Measurements from ENCODE around the gene CCIN.

CCIN gene

GRCh38 chr9:36169166-36169565 lies at the start of gene CCIN:
CCIN (plus strand) TSS chr9:36169388; CDS start chr9:36169503, 115 bp downstream.
- TF ChIP-seq Cebpa-rat (IDR thresholded peaks at IDR 0.05) = no peak
- Histone ChIP-seq H3K27ac (no peak within 1 kb of the TSS), H3K4me1 (peaks cover 7% of the 10 kb centered on the region; the same call in 1 of the 2 replicates), H3K4me2 (no peak within 1 kb of the TSS), H3K4me3 (no peak within 1 kb of the TSS), H3K36me3 (no peaks in the 10 kb centered on the region), H3K9ac (no peak within 1 kb of the TSS), H3K27me3 (no peaks in the 10 kb centered on the region), H3K9me3 (no peaks in the 10 kb centered on the region), H4K20me1 (no peaks in the 10 kb centered on the region)

- no peaks in the 10 kb centered on the region for H3K4me1 ChIP-seq
- H3K9ac ChIP-seq = no peak overlapping the region
- no peak overlapping the region for H3K27ac ChIP-seq
- no peak for TF ChIP-seq Cebpa-rat (IDR thresholded peaks at IDR 0.05)
- peaks cover 57% of the 10 kb centered on the region for H3K36me3 ChIP-seq
- H3K4me3 ChIP-seq = no peak overlapping the region
- no peaks in the 10 kb centered on the region for H4K20me1 ChIP-seq
- H3K4me2 ChIP-seq = no peak overlapping the region
- H3K9me3 ChIP-seq = no peaks in the 10 kb centered on the region
- no peaks in the 10 kb centered on the region for H3K27me3 ChIP-seq
Measured at GRCh38 chr9:36119476-36119875, 49.7 kb upstream of the CCIN start.

GRCh38 chr9:36120705-36121104 lies 48.5 kb upstream of the CCIN start:
- Histone ChIP-seq H3K9me3 (no peaks in the 10 kb centered on the region), H3K9ac (no peak overlapping the region), H3K4me3 (no peak overlapping the region), H4K20me1 (no peaks in the 10 kb centered on the region), H3K36me3 (peaks cover 66% of the 10 kb centered on the region), H3K27ac (no peak overlapping the region), H3K4me2 (no peak overlapping the region), H3K4me1 (peaks cover 1% of the 10 kb centered on the region), H3K27me3 (no peaks in the 10 kb centered on the region)
- no peak for TF ChIP-seq Cebpa-rat (IDR thresholded peaks at IDR 0.05)

- Histone ChIP-seq H4K20me1 (no peaks in the 10 kb centered on the region), H3K27ac (no peak overlapping the region), H3K4me1 (peaks cover 14% of the 10 kb centered on the region), H3K4me2 (no peak overlapping the region), H3K27me3 (no peaks in the 10 kb centered on the region), H3K9ac (no peak overlapping the region), H3K9me3 (no peaks in the 10 kb centered on the region), H3K36me3 (peaks cover 62% of the 10 kb centered on the region), H3K4me3 (no peak overlapping the region)
- TF ChIP-seq Cebpa-rat (IDR thresholded peaks at IDR 0.05) = no peak
Measured at GRCh38 chr9:36121971-36122370, 47.2 kb upstream of the CCIN start.

GRCh38 chr9:36123515-36123914 lies 45.7 kb upstream of the CCIN start:
- H3K9ac ChIP-seq = no peak overlapping the region
- H3K4me2 ChIP-seq = no peak overlapping the region
- H3K4me1 ChIP-seq = peaks cover 29% of the 10 kb centered on the region
- no peak for TF ChIP-seq Cebpa-rat (IDR thresholded peaks at IDR 0.05)
- H4K20me1 ChIP-seq = no peaks in the 10 kb centered on the region
- H3K27me3 ChIP-seq = no peaks in the 10 kb centered on the region
- H3K4me3 ChIP-seq = no peak overlapping the region
- H3K9me3 ChIP-seq = no peaks in the 10 kb centered on the region
- H3K27ac ChIP-seq = no peak overlapping the region
- peaks cover 47% of the 10 kb centered on the region for H3K36me3 ChIP-seq

GRCh38 chr9:36125062-36125855 lies 43.9 kb upstream of the CCIN start:
- H3K9me3 ChIP-seq = no peaks in the 10 kb centered on the region
- TF ChIP-seq Cebpa-rat (IDR thresholded peaks at IDR 0.05) = no peak
- no peaks in the 10 kb centered on the region for H3K27me3 ChIP-seq
- H3K36me3 ChIP-seq = peaks cover 43% of the 10 kb centered on the region
- peak overlapping the region; percentile 16; the same call in 1 of the 2 replicates for H3K27ac ChIP-seq
- H3K4me1 ChIP-seq = peaks cover 37% of the 10 kb centered on the region
- no peak overlapping the region for H3K4me3 ChIP-seq
- no peak overlapping the region; the same call in 1 of the 2 replicates for H3K4me2 ChIP-seq
- no peaks in the 10 kb centered on the region for H4K20me1 ChIP-seq
- no peak overlapping the region for H3K9ac ChIP-seq

- Histone ChIP-seq H4K20me1 (no peaks in the 10 kb centered on the region), H3K4me3 (no peak overlapping the region), H3K4me1 (peaks cover 37% of the 10 kb centered on the region), H3K27me3 (no peaks in the 10 kb centered on the region), H3K9me3 (no peaks in the 10 kb centered on the region), H3K36me3 (peaks cover 35% of the 10 kb centered on the region), H3K27ac (peak overlapping the region; percentile 16; the same call in 1 of the 2 replicates), H3K4me2 (peak overlapping the region; percentile 75), H3K9ac (0 out of 2 replicates have a peak overlapping the region, but pooled peaks have one; percentile 7)
- TF ChIP-seq Cebpa-rat (IDR thresholded peaks at IDR 0.05) = no peak
Measured at GRCh38 chr9:36126016-36126730, 43.0 kb upstream of the CCIN start.

GRCh38 chr9:36127652-36128244 lies 41.4 kb upstream of the CCIN start:
- Histone ChIP-seq H3K9ac (peak overlapping the region; percentile 6; the same call in 1 of the 2 replicates), H3K4me2 (peak overlapping the region; percentile 75), H3K4me1 (peaks cover 37% of the 10 kb centered on the region), H3K36me3 (peaks cover 20% of the 10 kb centered on the region), H3K4me3 (no peak overlapping the region), H3K27me3 (no peaks in the 10 kb centered on the region), H3K27ac (peak overlapping the region; percentile 57), H3K9me3 (no peaks in the 10 kb centered on the region), H4K20me1 (no peaks in the 10 kb centered on the region)
- no peak for TF ChIP-seq Cebpa-rat (IDR thresholded peaks at IDR 0.05)

GRCh38 chr9:36128349-36128748 lies 40.8 kb upstream of the CCIN start:
- Histone ChIP-seq H3K27me3 (no peaks in the 10 kb centered on the region), H4K20me1 (no peaks in the 10 kb centered on the region), H3K9ac (0 out of 2 replicates have a peak overlapping the region, but pooled peaks have one; percentile 6), H3K9me3 (no peaks in the 10 kb centered on the region), H3K4me1 (peaks cover 37% of the 10 kb centered on the region), H3K36me3 (peaks cover 14% of the 10 kb centered on the region; the same call in 1 of the 2 replicates), H3K4me2 (peak overlapping the region; percentile 75), H3K4me3 (no peak overlapping the region), H3K27ac (peak overlapping the region; percentile 57)
- no peak for TF ChIP-seq Cebpa-rat (IDR thresholded peaks at IDR 0.05)
